ENCODE data around the gene PAPOLA.

PAPOLA gene

DNA sequence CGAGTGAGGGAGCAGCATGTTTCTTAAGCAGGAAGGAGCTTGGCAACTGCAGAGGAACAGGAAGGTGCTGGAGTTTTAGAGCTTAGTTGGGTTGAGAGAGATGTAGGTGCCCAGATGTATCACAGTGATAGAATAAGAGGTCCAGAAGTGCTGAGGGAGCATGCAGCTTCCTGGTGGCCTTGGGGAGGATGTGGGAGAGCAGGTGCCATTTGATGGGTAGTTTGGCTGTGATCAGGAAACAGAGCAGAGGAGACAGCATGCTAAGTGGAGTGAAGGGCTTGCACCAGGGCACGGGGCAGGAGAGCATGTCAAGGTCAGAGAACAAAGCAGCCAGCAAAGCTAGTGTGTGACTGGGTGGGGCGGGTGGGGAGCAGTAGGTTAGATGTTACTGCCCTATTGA lies 74.8 kb downstream of the PAPOLA start:
- no peak for DNase-seq (ENCODE audit: low read depth)
- no peak overlapping the region for H3K4me3 ChIP-seq (ENCODE audit: control insufficient read depth, low read depth, low read length)
- TF ChIP-seq, protein P1, sequence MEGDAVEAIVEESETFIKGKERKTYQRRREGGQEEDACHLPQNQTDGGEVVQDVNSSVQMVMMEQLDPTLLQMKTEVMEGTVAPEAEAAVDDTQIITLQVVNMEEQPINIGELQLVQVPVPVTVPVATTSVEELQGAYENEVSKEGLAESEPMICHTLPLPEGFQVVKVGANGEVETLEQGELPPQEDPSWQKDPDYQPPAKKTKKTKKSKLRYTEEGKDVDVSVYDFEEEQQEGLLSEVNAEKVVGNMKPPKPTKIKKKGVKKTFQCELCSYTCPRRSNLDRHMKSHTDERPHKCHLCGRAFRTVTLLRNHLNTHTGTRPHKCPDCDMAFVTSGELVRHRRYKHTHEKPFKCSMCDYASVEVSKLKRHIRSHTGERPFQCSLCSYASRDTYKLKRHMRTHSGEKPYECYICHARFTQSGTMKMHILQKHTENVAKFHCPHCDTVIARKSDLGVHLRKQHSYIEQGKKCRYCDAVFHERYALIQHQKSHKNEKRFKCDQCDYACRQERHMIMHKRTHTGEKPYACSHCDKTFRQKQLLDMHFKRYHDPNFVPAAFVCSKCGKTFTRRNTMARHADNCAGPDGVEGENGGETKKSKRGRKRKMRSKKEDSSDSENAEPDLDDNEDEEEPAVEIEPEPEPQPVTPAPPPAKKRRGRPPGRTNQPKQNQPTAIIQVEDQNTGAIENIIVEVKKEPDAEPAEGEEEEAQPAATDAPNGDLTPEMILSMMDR (conservative IDR thresholded peaks at IDR 0.05; ENCODE audit: control insufficient read depth, insufficient read depth, low read depth, low read length): no peak

DNA sequence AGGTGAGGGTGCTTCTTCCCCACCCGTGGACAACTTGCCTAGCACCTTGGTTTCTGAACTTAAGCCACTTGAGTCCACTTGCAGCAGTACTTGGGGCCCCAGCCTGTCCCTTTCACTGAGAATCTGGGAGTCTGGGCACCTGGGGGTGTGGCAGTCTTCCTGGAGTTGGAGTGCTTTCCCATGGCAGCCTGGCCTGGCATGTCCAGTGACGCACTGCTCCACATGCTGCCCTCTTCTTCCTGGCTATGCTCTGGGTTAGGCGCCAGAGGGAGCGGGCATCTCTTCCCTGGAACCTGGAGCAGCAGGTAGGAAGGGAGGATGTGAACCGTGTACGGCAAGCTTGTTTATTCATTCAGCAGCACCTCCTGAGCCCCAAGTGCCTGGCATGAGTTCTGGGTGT lies 76.4 kb downstream of the PAPOLA start:
- no peak overlapping the region for H3K4me3 ChIP-seq (ENCODE audit: control insufficient read depth, low read depth, low read length)
- TF ChIP-seq, protein P1 (conservative IDR thresholded peaks at IDR 0.05; ENCODE audit: control insufficient read depth, insufficient read depth, low read depth, low read length): no peak
- DNase-seq (ENCODE audit: low read depth): no peak

DNA sequence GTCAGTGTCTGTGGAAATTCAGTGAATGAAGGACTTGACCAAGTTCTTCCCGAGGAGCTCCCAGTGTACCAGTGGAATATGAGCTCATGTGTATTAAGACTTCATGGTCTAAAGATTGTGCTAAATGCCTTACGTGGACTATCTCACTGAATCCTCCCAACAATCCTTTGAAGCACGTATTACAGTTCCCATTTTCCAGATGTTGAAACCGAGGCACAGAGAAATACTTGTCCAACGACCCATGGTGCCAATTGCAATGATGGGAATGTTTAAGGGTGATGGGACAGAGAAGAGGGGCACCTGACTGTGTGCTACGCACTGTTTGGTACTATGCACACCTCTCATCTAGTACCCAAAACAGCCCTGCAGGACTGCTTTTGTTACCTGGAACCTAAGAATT lies 77.2 kb downstream of the PAPOLA start:
- H3K4me3 ChIP-seq (ENCODE audit: control insufficient read depth, low read depth, low read length): no peak overlapping the region
- TF ChIP-seq, protein P1 (conservative IDR thresholded peaks at IDR 0.05; ENCODE audit: control insufficient read depth, insufficient read depth, low read depth, low read length): no peak
- DNase-seq (ENCODE audit: low read depth): no peak

DNA sequence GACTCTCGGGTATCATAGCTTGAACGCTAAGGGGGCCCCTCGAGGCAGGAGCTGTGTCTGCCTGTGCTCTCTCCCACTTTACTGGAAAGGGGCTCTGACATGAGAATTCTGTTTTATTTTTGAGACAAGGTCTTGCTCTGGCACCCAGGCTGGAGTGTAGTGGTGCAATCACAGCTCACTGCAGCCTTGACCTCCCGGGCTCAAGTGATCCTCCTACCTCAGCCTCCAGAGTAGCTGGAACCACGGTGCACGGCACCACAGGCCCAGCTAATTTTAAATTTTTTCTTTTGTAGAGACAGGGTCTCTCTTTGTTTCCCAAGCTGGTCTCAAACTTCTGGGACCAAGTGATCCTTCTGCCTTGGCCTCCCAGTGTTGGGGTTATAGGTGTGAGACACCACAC lies 77.7 kb downstream of the PAPOLA start:
- no peak for DNase-seq (ENCODE audit: low read depth)
- no peak overlapping the region for H3K4me3 ChIP-seq (ENCODE audit: control insufficient read depth, low read depth, low read length)
- TF ChIP-seq, protein P1 (conservative IDR thresholded peaks at IDR 0.05; ENCODE audit: control insufficient read depth, insufficient read depth, low read depth, low read length): no peak

DNA sequence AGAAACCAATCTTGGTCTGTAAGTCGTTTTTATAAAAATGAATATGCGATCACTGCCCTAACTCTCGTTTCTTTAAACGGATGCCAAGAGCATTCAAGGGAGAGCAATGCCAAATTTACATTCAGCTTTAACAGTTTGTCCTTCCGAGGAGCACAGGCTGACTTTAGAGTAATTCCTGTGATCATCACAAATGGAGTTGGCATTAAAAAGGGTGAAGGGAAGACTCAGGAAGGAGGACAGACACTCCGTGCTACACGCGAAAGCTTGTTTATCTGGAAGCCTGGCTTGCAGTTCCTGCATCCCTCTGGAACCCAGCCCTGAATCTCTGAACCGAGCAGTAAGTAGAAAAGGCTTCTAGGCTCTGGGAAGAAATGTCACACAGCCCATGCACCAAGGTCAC lies 78.4 kb downstream of the PAPOLA start:
- no peak overlapping the region for H3K4me3 ChIP-seq (ENCODE audit: control insufficient read depth, low read depth, low read length)
- TF ChIP-seq, protein P1 (conservative IDR thresholded peaks at IDR 0.05; ENCODE audit: control insufficient read depth, insufficient read depth, low read depth, low read length): no peak
- no peak for DNase-seq (ENCODE audit: low read depth)

DNA sequence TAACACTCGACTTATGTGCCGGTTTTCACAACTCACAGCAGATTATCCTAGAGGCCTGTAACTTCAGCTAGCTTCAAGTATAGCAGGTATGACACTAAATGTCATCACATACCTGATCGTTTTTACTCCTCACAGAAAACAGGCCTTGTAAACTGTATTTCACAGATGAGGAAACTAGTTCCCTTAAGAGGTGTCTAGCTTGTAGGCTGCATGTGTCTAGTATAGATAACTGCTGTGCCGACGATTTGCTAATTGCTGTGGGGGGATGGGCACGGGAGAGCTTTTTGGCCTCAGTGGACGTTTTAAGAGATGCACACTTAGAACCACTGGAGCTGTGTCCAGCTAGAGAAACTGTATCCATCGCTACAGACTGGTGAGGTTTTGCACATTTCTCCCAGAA lies 78.8 kb downstream of the PAPOLA start:
- no peak for DNase-seq (ENCODE audit: low read depth)
- no peak overlapping the region for H3K4me3 ChIP-seq (ENCODE audit: control insufficient read depth, low read depth, low read length)
- TF ChIP-seq, protein P1 (conservative IDR thresholded peaks at IDR 0.05; ENCODE audit: control insufficient read depth, insufficient read depth, low read depth, low read length): no peak

DNA sequence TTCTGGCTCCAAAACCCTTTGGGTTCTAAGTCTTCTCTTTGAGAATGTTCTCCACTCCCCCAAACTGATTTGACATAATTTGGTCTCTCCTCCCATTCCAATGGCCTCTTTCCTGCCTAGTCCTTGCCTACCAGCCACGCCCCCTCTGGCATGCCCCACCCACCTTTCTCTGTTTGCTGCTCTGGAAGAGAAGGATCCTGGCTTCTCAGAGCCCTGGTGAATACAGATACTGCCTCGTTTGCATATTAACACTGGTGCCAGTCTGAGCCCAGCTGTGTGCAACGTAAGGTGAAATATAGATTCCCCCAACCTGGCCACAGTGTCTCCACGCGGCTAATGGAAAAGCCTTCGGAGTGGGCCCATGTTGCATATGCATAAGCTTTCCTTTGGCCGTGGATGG lies 79.7 kb downstream of the PAPOLA start:
- TF ChIP-seq, protein P1 (conservative IDR thresholded peaks at IDR 0.05; ENCODE audit: control insufficient read depth, insufficient read depth, low read depth, low read length): no peak
- H3K4me3 ChIP-seq (ENCODE audit: control insufficient read depth, low read depth, low read length): no peak overlapping the region
- DNase-seq (ENCODE audit: low read depth): no peak

Measured in fibroblast of mammary gland (primary cell).